T-helper 22 cell (primary cell): ENCODE data around the gene NSMCE1.

Experiments
- DNase-seq: peaks from one replicate; pipeline ENCODE4 v3.0.0-alpha.2; 2020; ENCODE audit warnings: low read depth

The NSMCE1 gene

DNA sequence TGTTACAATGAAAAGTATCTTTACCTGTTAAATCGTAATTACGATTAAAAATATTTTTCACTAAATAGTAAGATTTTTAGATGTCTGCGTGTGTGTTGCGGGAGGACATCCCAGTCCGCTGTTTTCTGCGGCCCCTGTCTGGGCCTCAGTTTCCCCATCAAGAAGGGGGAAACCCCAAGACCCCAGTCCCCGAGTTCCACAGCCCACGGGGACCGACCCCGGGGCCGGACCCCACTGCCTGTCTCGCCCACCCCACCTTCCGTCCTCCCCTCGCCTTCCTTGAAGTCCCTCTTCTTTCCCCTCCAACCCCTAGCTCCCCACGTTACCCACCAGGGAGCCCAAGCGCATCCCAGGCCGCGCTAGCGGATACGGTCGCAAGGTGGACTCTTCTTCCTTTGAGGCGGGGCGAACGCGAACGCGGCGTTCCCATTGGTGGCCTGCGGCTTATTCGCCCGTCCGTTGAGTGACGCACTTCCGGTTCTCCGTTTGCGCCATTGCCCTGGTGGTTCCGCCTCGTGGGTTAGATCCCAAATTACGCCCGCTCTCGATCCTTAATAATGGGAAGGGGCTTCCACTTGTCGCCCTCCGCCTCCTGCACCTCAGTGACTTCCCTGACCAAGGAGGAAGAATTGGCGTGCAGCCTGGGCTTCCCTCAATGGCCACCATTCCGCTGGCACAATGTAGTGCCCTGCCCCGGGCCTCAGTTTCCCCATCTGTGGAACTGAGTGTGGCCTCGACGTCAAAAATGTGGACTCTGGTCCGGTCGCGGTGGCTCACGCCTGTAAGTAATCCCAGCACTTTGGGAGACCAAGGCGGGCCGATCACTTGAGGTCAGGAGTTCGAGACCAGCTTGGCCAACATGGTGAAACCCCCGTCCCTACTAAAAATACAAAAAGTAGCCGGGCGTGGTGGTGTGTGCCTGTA is at the start of gene NSMCE1:
NSMCE1 (minus strand) TSS at position 397 of the 924 bp plus-strand sequence. CDS start 11,202 bp downstream, outside the sequence.
- peak; percentile 87 for DNase-seq

DNA sequence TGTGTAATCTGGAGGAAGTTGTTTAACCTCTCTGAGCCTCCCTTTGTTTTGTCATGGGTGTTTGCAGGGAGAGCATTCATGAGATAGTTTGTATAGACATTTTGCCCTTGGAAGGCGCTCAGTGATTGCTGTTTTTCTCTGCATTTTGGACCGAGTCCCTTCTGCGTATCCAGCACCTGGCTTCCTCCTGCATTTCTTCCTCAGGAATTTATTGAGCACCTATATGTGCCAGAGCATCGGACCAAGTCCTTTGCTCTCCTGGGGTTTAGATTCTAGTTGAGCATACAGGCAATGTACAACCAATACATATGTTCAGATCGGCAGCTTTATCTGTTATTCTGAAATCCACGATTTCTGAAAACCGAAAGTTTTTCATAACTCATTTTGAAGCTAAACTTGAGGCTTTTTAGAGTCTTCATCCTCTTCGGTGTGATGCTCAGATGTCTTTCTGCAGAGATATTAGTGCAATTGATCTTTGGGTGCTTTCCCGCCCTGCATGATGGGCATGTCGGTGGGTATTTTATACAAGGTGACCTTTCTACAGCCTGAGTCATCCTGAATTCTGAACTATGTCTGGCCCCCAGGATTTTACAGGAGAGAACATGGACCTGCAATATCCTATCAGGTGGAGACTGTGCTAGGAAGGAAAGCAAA is 49.3 kb upstream of the NSMCE1 start:
- DNase-seq: peak; percentile 27

DNA sequence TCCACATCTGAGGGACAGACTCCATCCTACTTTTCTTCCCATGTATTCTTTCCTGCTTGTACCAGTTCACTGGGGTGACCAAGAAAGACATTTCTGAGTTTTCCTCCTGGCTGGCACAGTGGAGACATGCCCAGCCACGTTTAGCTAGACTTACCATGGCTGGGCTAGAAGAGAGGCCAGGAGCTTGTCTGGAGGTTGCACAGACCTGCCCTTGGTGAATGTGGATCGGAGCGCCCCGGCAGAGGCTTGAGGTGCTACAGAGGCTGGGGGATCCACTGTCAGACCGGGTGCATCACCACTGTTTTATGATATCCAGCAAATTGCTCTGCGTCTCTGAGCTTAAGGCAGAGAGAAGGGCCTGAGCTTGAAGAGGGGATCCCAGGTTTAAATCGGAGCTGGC is 48.7 kb upstream of the NSMCE1 start:
- DNase-seq: no peak

DNA sequence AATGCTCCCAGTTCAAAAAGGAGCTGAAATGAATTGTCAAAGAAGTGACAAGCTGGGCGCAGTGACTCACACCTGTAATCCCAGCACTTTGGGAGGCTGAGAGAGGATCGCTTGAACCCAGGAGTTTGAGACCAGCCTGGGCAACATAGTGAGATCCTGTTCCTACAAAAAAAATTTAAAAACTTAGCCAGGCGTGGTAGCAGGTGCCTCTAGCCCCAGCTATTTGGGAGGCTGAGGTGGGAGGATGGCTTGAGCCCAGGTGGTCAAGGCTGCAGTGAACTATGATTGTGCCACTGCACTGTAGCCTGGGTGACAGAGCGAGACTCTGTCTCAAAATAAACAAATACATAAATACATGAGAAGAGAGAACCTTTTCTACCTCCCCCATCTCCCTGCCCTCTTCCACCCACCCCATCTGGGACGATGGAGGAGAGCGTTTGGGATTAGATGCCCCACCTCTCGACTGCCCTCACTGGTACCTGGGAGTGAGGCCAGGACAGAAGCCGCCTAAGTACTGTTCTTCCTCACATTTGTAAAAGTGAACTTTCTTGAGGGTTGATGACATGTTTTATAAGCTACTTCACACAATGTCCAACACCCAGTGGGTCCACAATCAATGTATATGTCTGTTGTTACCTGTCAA is 47.6 kb upstream of the NSMCE1 start:
- no peak for DNase-seq

- no peak for DNase-seq
Measured at GRCh38 chr16:27315333-27316037, 46.9 kb upstream of the NSMCE1 start.

DNA sequence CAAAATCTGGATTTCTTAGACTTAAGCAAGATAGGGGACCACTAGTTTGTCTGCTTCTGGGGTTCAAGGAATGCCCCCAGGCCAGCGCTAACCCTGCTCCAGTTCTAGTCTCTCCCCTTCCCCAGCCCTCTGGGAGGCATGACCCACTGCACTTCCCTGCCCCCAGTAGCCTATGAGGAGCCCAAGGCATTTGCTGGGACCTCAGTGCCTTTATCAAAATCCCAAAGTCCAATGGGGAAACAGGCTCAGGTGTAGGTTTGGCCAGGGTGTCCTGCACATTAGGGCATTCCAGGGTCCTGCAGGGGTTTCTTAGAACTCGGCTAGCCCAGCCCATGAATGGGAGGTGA is 46.4 kb upstream of the NSMCE1 start:
- no peak for DNase-seq

GRCh38 chr16:27314161-27314723 is 45.7 kb upstream of the NSMCE1 start:
- peak; percentile 46 for DNase-seq

DNA sequence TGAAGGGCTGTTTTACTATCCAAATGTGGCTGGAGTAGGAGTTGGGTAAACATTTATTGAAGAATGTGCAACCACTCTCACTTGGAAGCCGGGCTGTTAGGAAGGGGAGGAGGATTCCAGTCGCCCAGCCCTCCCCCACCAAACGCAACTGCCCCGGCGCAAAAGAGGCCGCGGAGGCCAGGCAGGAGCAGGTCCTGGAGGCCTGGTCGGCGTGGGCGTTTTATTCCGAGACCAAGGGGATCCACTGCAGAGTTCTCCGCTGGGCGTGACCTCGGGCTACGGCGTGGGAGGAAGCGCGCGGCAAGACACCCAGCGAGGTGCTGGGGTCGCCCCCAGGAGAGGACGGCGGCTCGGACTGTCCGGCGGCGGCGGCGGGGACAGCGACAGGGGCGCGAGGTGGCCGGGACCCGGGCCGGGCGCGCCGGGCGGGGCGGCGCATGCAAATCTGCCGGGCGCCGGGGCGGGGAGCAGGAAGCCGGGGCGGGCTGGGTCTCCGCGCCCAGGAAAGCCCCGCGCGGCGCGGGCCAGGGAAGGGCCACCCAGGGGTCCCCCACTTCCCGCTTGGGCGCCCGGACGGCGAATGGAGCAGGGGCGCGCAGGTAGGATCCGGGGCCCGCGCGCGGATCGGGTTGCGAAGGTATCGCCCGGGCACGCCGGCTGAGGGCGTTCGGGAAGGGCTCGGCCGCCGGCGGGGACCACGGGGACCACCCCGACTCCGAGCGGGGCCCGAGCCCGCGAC is 45.0 kb upstream of the NSMCE1 start, which contains the start of gene IL4R:
IL4R (plus strand) TSS at position 553 of the 739 bp plus-strand sequence. CDS start 26,230 bp downstream, outside the sequence.
- DNase-seq: peak; percentile 49

DNA sequence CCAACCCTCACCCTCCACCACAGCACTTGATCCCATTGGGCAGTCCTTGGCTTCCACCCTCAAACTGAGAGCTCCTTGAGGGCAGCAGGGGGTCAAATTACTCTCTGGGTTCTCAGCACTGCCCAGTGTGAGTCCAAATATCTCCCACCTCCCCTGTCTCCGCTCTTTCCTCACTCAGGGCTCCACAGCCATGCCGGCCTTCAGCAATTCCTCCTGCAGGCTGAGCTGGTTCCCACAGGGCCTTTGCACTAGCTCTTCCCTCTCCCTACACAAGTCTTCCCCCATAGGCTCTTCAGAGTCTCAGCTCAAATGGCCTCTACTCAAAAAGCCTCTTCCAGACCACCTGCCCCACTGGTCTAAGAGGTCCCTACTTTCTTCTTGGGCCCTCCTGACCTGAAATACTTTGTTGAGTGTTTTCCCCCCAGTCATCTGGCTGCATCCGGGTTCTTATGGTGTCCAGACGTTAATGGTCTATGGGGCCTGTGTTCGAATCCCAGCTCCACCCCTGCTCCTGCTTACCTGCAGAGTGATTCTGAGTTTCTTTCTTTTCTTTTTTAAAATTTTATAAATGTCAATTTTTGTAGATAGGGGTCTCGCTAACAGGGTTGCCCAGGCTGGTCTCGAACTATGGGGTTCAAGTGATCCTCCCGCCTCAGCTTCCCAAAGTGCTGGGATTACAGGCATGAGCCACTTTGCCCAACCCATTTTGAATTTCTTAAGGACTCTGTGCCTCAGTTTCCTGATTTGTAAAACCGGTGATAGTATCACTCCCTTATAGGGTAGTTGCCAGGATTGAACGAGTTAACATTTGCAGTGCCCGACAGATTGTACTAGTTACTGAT is 44.2 kb upstream of the NSMCE1 start:
- no peak for DNase-seq

GRCh38 chr16:27311897-27312303 is 43.3 kb upstream of the NSMCE1 start:
- no peak for DNase-seq

- DNase-seq: no peak
Measured at GRCh38 chr16:27311448-27311830, 42.9 kb upstream of the NSMCE1 start.

DNA sequence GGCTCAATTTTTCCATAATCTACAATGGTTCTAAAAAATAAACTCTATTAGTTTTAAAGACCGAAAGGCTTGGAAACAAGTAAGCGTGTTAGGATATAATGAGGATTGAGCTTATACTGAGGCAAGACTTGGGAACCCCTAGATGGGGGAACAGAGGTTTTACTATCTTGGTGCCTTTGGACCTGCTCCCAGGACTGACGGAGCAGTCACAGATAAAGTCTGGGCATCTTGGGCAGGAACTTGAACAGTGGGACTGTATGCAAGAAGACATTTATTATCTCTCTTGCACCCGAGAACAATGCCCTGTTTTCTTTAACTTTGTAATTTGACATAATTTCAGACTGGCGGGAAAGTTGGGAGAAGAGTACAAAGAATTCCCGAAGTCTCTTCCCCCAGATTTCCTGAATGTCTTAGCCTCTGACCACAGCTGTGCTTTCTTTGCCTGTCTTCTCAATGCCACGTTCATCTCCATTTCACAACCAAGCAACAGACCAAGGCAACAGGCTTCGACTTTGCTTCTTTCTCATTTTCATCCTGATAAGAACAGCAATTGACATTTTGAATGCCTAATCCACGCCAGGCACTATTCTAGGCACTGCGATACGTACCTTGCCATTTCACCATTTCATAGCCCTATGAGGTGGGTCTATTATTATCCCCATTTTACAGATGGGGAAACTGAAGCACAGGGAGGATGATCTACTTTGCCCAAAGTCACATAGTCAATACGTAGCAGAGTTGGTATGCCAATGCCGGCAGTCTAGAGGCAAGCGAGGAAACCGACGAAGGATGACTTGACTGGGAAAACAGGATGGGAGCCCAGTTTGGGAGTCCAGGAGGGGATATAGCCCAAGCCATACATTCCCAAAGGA is 42.2 kb upstream of the NSMCE1 start:
- no peak for DNase-seq

- DNase-seq: no peak
Measured at GRCh38 chr16:27308792-27309191, 40.2 kb upstream of the NSMCE1 start.

DNA sequence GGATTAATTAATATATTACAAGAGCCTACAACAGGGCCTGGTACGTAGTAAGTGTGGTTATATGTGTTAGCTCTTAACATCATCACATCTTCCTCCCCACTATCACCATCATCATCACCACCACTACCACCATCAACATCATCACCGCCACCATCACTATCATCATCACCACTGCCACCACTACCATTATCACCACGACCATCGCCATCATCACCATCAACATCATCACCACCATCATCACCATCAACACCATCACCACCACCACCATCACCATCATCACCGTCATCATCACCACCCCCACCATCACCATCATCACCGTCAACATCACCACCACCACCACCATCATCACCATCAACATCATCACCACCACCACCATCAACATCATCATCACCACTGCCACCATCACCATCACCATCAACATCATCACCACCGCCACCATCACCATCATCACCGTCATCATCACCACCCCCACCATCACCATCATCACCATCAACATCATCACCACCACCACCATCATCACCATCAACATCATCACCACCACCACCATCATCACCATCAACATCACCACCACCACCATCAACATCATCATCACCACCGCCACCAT is 37.4 kb upstream of the NSMCE1 start:
- no peak for DNase-seq

- no peak for DNase-seq
Measured at GRCh38 chr16:27304881-27305745, 36.5 kb upstream of the NSMCE1 start.

DNA sequence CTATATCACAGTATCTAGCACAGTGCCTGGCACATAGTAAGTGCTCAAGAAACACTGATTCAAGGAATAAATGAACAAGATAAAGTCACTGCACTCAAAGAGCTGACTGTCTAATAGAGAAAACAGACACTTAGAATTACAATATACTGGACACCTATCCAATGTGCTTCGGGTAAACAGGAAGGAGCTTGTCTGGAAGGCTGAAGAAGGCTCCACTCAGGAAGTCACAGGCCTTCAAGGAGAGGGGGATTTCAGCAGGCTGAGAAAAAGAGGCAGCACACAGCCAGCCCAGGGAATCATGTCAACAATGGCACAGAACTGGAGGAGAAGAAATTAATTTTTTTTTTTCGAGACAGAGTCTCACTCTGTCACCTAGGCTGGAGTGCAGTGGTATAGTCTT is 35.5 kb upstream of the NSMCE1 start:
- DNase-seq: no peak

DNA sequence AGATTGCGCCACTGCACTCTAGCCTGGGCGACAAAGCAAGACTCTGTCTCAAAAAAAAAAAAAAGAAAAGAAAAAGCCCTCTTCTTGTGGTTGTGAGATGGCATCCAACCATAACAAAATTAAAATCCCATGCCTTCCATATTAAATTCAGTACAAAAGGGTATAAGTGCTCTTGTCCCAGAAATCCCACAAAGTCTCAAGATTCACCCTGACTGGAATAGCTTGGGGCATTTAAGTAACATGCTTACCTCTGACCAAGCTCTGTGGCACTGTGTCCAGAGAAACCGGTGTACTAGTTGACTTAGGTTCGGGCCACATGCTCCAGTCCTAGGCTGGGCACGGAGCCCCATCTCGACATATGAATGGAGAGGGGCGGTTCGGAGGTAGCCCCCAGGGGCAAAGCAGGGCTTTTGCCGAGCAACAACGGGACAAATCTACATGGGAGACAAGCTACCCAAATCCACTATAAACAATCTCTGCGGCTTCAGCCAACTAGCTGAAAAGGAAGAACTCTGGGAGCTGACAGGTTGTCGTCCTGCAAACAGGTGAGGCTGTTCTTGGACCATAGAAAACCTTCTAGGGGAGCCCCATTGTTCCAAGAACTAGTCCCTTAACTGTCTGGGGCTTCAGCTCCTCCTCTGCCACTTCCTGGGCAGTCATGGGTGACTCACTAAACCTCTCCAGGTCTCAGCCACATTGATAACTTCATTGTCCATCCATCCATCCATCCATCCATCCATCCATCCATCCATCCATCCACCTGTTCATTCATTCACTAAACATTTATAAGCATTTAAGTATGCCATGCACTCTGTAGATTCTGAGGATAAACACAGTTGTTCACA is 34.9 kb upstream of the NSMCE1 start:
- no peak for DNase-seq
